H9 (cell line): Measurements from ENCODE around the gene GFER. TPM values are rescaled to one million over a fixed set of nuclear protein-coding genes. Genes with fewer than 3 reads are reported as not detected.
A peak's percentile ranks its signal among the peaks of the same experiment; 100 is the strongest.
"Not testable (repeated sequence)": the region's sequence is repeated elsewhere in the genome, so short reads cannot be mapped to it uniquely, and the experiment has no call there.

Source experiments
- DNase-seq: peaks from one replicate; pipeline ENCODE4 v3.0.0-alpha.2; 2017
- H2AFZ ChIP-seq: one replicate; pipeline ENCODE4 v1.6.1; 2013; ENCODE audit warnings: mild to moderate bottlenecking, low read length, control low read depth, moderate library complexity
- H2AK5ac ChIP-seq: 2 replicates; pipeline ENCODE4 v1.6.1; 2013; ENCODE audit warnings: low read length, control low read depth, mixed read lengths; ENCODE audit not compliant: insufficient read length
- H2BK120ac ChIP-seq: one replicate; pipeline ENCODE4 v1.6.1; 2013; ENCODE audit warnings: low read depth, mild to moderate bottlenecking, low read length, control low read depth, inconsistent platforms; ENCODE audit not compliant: poor library complexity, severe bottlenecking
- H2BK12ac ChIP-seq: 2 replicates; pipeline ENCODE4 v1.6.1; 2013; ENCODE audit warnings: low read length, control low read depth, mixed read lengths, low read depth; ENCODE audit not compliant: insufficient read length
- H2BK15ac ChIP-seq: 2 replicates; pipeline ENCODE4 v1.6.1; 2013; ENCODE audit warnings: low read depth, low read length, control low read depth
- H2BK20ac ChIP-seq: one replicate; pipeline ENCODE4 v1.6.1; 2013; ENCODE audit warnings: low read depth, mild to moderate bottlenecking, low read length, control low read depth, inconsistent platforms; ENCODE audit not compliant: poor library complexity, severe bottlenecking
- H2BK5ac ChIP-seq: 2 replicates; pipeline ENCODE4 v1.6.1; 2013; ENCODE audit warnings: low read length, control low read depth, mixed read lengths; ENCODE audit not compliant: insufficient read length
- H3K14ac ChIP-seq: 2 replicates; pipeline ENCODE4 v1.6.1; 2013; ENCODE audit warnings: low read length, control low read depth; ENCODE audit not compliant: insufficient read depth
- H3K18ac ChIP-seq: 2 replicates; pipeline ENCODE4 v1.6.1; 2013; ENCODE audit warnings: low read depth, mild to moderate bottlenecking, mixed read lengths, low read length, control low read depth; ENCODE audit not compliant: insufficient read length
- H3K23ac ChIP-seq: 2 replicates; pipeline ENCODE4 v1.6.1; 2013; ENCODE audit warnings: low read length, control low read depth, mixed read lengths, low read depth; ENCODE audit not compliant: insufficient read length
- H3K23me2 ChIP-seq: 2 replicates; pipeline ENCODE4 v1.6.1; 2013; ENCODE audit warnings: low read depth, mild to moderate bottlenecking, mixed read lengths, low read length, control low read depth; ENCODE audit not compliant: insufficient read length, poor library complexity, severe bottlenecking
- H3K27ac ChIP-seq: 2 replicates; pipeline ENCODE4 v1.5.1; 2013; ENCODE audit warnings: low read length, control low read depth, mixed read lengths, low read depth; ENCODE audit not compliant: insufficient read length
- H3K27me3 ChIP-seq: 2 replicates; pipeline ENCODE4 v1.6.1; 2013; ENCODE audit warnings: low read length, control low read depth, inconsistent platforms; ENCODE audit not compliant: insufficient read depth
- H3K4ac ChIP-seq: 2 replicates; pipeline ENCODE4 v1.6.1; 2013; ENCODE audit warnings: low read depth, mild to moderate bottlenecking, control low read depth, inconsistent platforms, low read length, moderate library complexity
- H3K4me1 ChIP-seq: 2 replicates; pipeline ENCODE4 v1.6.1; 2013; ENCODE audit warnings: low read length, control low read depth, inconsistent platforms; ENCODE audit not compliant: insufficient read depth
- H3K4me2 ChIP-seq: 2 replicates; pipeline ENCODE4 v1.6.1; 2013; ENCODE audit warnings: low read length, control low read depth, mixed read lengths; ENCODE audit not compliant: insufficient read length, insufficient read depth
- H3K56ac ChIP-seq: 2 replicates; pipeline ENCODE4 v1.6.1; 2013; ENCODE audit warnings: low read depth, mild to moderate bottlenecking, mixed read lengths, low read length, control low read depth; ENCODE audit not compliant: insufficient read length
- H3K79me1 ChIP-seq: 2 replicates; pipeline ENCODE4 v1.6.1; 2013; ENCODE audit warnings: low read depth, mild to moderate bottlenecking, moderate library complexity, low read length, control low read depth, inconsistent platforms; ENCODE audit not compliant: insufficient read depth, poor library complexity, severe bottlenecking
- H3K79me2 ChIP-seq: 2 replicates; pipeline ENCODE4 v1.6.1; 2013; ENCODE audit warnings: low read length, control low read depth, inconsistent platforms; ENCODE audit not compliant: insufficient read depth
- H3K9ac ChIP-seq: 2 replicates; pipeline ENCODE4 v1.6.1; 2013; ENCODE audit warnings: low read length, control low read depth, mixed read lengths; ENCODE audit not compliant: insufficient read length; ENCODE audit errors: extremely low read depth
- H3K9me3 ChIP-seq: one replicate; pipeline ENCODE4 v1.6.1; 2013; ENCODE audit warnings: low read depth, low read length, inconsistent platforms; ENCODE audit not compliant: control insufficient read depth
- H3T11ph ChIP-seq: one replicate; pipeline ENCODE4 v1.6.1; 2013; ENCODE audit warnings: mild to moderate bottlenecking, low read length, control low read depth, inconsistent platforms
- H4K20me1 ChIP-seq: one replicate; pipeline ENCODE4 v1.6.1; 2013; ENCODE audit not compliant: control insufficient read depth, insufficient read length, insufficient read depth
- H4K5ac ChIP-seq: 2 replicates; pipeline ENCODE4 v1.6.1; 2013; ENCODE audit warnings: low read depth, mild to moderate bottlenecking, mixed read lengths, low read length, control low read depth; ENCODE audit not compliant: insufficient read length
- H4K8ac ChIP-seq: replicated peaks from 2 replicates; pipeline ENCODE4 v1.6.1; 2013; ENCODE audit warnings: low read length, control low read depth, mixed read lengths, low read depth; ENCODE audit not compliant: insufficient read length
- H4K91ac ChIP-seq: 2 replicates; pipeline ENCODE4 v1.6.1; 2013; ENCODE audit warnings: low read depth, mild to moderate bottlenecking, moderate library complexity, mixed read lengths, low read length, control low read depth; ENCODE audit not compliant: insufficient read length
- H3K27ac Mint-ChIP-seq, 3 experiments: 2 replicates in 2 of 3; 3 replicates in 1 of 3; pipeline ENCODE4 v1.8.0; 2020 to 2021; ENCODE audit warnings: mixed read lengths in 3 of 3, mild to moderate bottlenecking in 1 of 3, moderate library complexity in 1 of 3
- H3K27me3 Mint-ChIP-seq: 2 replicates; pipeline ENCODE4 v1.8.0; 2021; ENCODE audit warnings: low read depth, mild to moderate bottlenecking, moderate library complexity, mixed read lengths
- H3K36me3 Mint-ChIP-seq, 3 experiments: 2 replicates in 2 of 3; 3 replicates in 1 of 3; pipeline ENCODE4 v1.8.0; 2020 to 2021; ENCODE audit warnings: low read depth in 3 of 3, mixed read lengths in 3 of 3; ENCODE audit not compliant: insufficient read depth in 1 of 3
- H3K4me1 Mint-ChIP-seq, 2 experiments: 2 replicates each; pipeline ENCODE4 v1.8.0; 2020; ENCODE audit warnings: mixed read lengths in 2 of 2
- H3K4me3 Mint-ChIP-seq, 2 experiments: 2 replicates in 1 of 2; 3 replicates in 1 of 2; pipeline ENCODE4 v1.8.0; 2020 to 2021; ENCODE audit warnings: mild to moderate bottlenecking in 2 of 2, mixed read lengths in 2 of 2, moderate library complexity in 1 of 2
- H3K9me3 Mint-ChIP-seq, 2 experiments: 2 replicates in 1 of 2; 3 replicates in 1 of 2; pipeline ENCODE4 v1.8.0; 2020; ENCODE audit warnings: mild to moderate bottlenecking in 2 of 2, mixed read lengths in 2 of 2, moderate library complexity in 1 of 2
- CTCF ChIP-seq: fragments of 200-600 bp; sonication (generic); conservative IDR thresholded peaks from 3 replicates; pipeline ENCODE4 v1.8.0; 2021; ENCODE audit warnings: antibody characterized with exemption, mild to moderate bottlenecking
- WGBS: extraction: QIAGEN DNeasy Blood & Tissue Kit; methylation state at CpG from one replicate; pipeline ENCODE4 v1.1.7; 2013; ENCODE audit warnings: missing lambda C conversion rate, low lambda C conversion rate, mixed read lengths; ENCODE audit not compliant: insufficient read length; ENCODE audit errors: extremely low coverage; 5-methylcytosine and 5-hydroxymethylcytosine counted together
- total RNA-seq: library from RNA; stranded (reverse); gene quantifications from 2 replicates; pipeline ENCODE4 v1.2.1, GENCODE V29; 2021

GFER gene
- total RNA-seq, 1 experiment from 2014 or later: 49.1 TPM

GRCh38 chr16:2009791-2010510 is 26.0 kb downstream of the GFER start, which contains the start of gene ZNF598:
ZNF598 (minus strand) TSS chr16:2009821.
- H3K4me2 ChIP-seq: peak within 1 kb of the TSS; percentile 74
- no peaks in the 10 kb centered on the region for H4K20me1 ChIP-seq
- peak within 1 kb of the TSS; percentile 82; the same call in 1 of the 2 replicates for H3K14ac ChIP-seq
- H2BK12ac ChIP-seq: no peak within 1 kb of the TSS
- peaks cover 21% of the 10 kb centered on the region for H3K79me1 ChIP-seq
- no peak within 1 kb of the TSS for H3K27ac ChIP-seq
- H3K56ac ChIP-seq: no peak within 1 kb of the TSS
- peak; percentile 72 for DNase-seq
- no peaks in the 10 kb centered on the region for H3K9me3 ChIP-seq
- Mint-ChIP-seq H3K27me3 (no peaks in the 10 kb centered on the region; the same call in 1 of the 2 replicates), H3K9me3 (no peaks in the 10 kb centered on the region; a peak in 1 of 5 replicates), H3K4me1 (peaks cover 18 to 28% of the 10 kb centered on the region in 2 experiments), H3K36me3 (peaks cover 5 to 16% (median 12%) of the 10 kb centered on the region in 3 experiments), H3K4me3 (peak within 1 kb of the TSS; percentile 85 to 89), H3K27ac (peak within 1 kb of the TSS; percentile 74 to 95 (median 77); a peak in 5 of 7 replicates)
- no peak within 1 kb of the TSS for H2BK120ac ChIP-seq
- H3K4ac ChIP-seq: no peak within 1 kb of the TSS; the same call in 1 of the 2 replicates
- no peak within 1 kb of the TSS for H2BK20ac ChIP-seq
- H3K23ac ChIP-seq: no peak within 1 kb of the TSS
- H3K79me2 ChIP-seq: peaks cover 26% of the 10 kb centered on the region; the same call in 1 of the 2 replicates
- no peak within 1 kb of the TSS for H2AK5ac ChIP-seq
- peak within 1 kb of the TSS; percentile 90 for H3K9ac ChIP-seq
- peak within 1 kb of the TSS; percentile 52 for H3K18ac ChIP-seq
- H4K91ac ChIP-seq: no peak within 1 kb of the TSS
- no peak for TF ChIP-seq CTCF
- no CpG with 5 or more reads among the region's 52 CpGs for WGBS
- peaks cover 6% of the 10 kb centered on the region; the same call in 1 of the 2 replicates for H3K4me1 ChIP-seq
- H3K23me2 ChIP-seq: peaks cover 11% of the 10 kb centered on the region
- H4K8ac ChIP-seq: peak within 1 kb of the TSS; percentile 45
- H4K5ac ChIP-seq: peak within 1 kb of the TSS; percentile 22
- H3T11ph ChIP-seq: no peak within 1 kb of the TSS
- H3K27me3 ChIP-seq: no peaks in the 10 kb centered on the region
- no peak within 1 kb of the TSS for H2BK15ac ChIP-seq
- no peak within 1 kb of the TSS for H2BK5ac ChIP-seq
- no peak within 1 kb of the TSS for H2AFZ ChIP-seq

GRCh38 chr16:2011726-2012125 is 27.7 kb downstream of the GFER start:
- H3K36me3 Mint-ChIP-seq: peaks cover 5 to 12% (median 10%) of the 10 kb centered on the region in 3 experiments
- not testable (repeated sequence) for H3K9me3 Mint-ChIP-seq

More at GRCh38 chr16:2011726-2012125, 27.7 kb downstream of the GFER start:
- not testable (repeated sequence) for H3K9ac ChIP-seq, H2BK5ac ChIP-seq, H3K23ac ChIP-seq, H3K27me3 Mint-ChIP-seq, H2BK120ac ChIP-seq, H3K4me1 ChIP-seq, H4K91ac ChIP-seq, H3K27ac ChIP-seq, H4K5ac ChIP-seq, H2AFZ ChIP-seq, H2AK5ac ChIP-seq, H3T11ph ChIP-seq, H4K20me1 ChIP-seq, H2BK20ac ChIP-seq, H2BK15ac ChIP-seq, H3K4me2 ChIP-seq, H3K18ac ChIP-seq, H3K9me3 ChIP-seq, DNase-seq, H3K4ac ChIP-seq, H4K8ac ChIP-seq, H3K14ac ChIP-seq, H3K56ac ChIP-seq, H3K27me3 ChIP-seq, H3K27ac Mint-ChIP-seq, H2BK12ac ChIP-seq, H3K4me3 Mint-ChIP-seq
- WGBS: no CpG with 5 or more reads among the region's 9 CpGs
- peaks cover 15% of the 10 kb centered on the region for H3K79me1 ChIP-seq
- peaks cover 15 to 21% of the 10 kb centered on the region in 2 experiments for H3K4me1 Mint-ChIP-seq
- peaks cover 21% of the 10 kb centered on the region; the same call in 1 of the 2 replicates for H3K79me2 ChIP-seq
- peaks cover 11% of the 10 kb centered on the region for H3K23me2 ChIP-seq
